Activated CD4-positive, alpha-beta T cell treated with anti-CD3 and anti-CD28 coated beads for 36 hours (primary cell): ENCODE data around the gene IL32. TPM values are rescaled to one million over a fixed set of nuclear protein-coding genes. Genes with fewer than 3 reads are reported as not detected.
"Not testable (repeated sequence)": the region's sequence is repeated elsewhere in the genome, so short reads cannot be mapped to it uniquely, and the experiment has no call there.

ENCODE experiments used
- ATAC-seq: fragments of 200-7000 bp; cut with Tn5 transposase; one replicate; pipeline ENCODE4 v1.10.0; 2021; ENCODE audit warnings: mild to moderate bottlenecking, moderate library complexity
- CTCF ChIA-PET: fragments of 350-600 bp; sonication (Branson Sonifier 250); formaldehyde crosslinking; loops from one replicate; lab custom pipeline; 2021; ENCODE audit warnings: antibody characterized with exemption; lab: Charles Lee
- POLR2A ChIA-PET: fragments of 350-600 bp; sonication (Branson Sonifier 250); formaldehyde crosslinking; loops from one replicate; lab custom pipeline; 2021; ENCODE audit warnings: antibody characterized with exemption, inconsistent platforms; lab: Charles Lee
- DNase-seq: peaks from one replicate; pipeline ENCODE4 v3.0.0-alpha.2; 2020
- H3K27ac Mint-ChIP-seq: one replicate; pipeline ENCODE4 v1.8.0; 2021; ENCODE audit warnings: mixed read lengths
- H3K27me3 Mint-ChIP-seq: one replicate; pipeline ENCODE4 v1.8.0; 2021; ENCODE audit warnings: mixed read lengths
- H3K36me3 Mint-ChIP-seq: one replicate; pipeline ENCODE4 v1.8.0; 2021; ENCODE audit warnings: low read depth, mixed read lengths
- H3K4me1 Mint-ChIP-seq: one replicate; pipeline ENCODE4 v1.8.0; 2021; ENCODE audit warnings: mixed read lengths
- H3K4me3 Mint-ChIP-seq: one replicate; pipeline ENCODE4 v1.8.0; 2021; ENCODE audit warnings: mild to moderate bottlenecking, moderate library complexity, mixed read lengths
- H3K9me3 Mint-ChIP-seq: one replicate; pipeline ENCODE4 v1.8.0; 2021; ENCODE audit warnings: low read depth, mixed read lengths
- intact Hi-C, 2 experiments: fragments of 100-400 bp; cut with DNase I in 1 of 2; cut with micrococcal nuclease in 1 of 2; formaldehyde crosslinking; loops; one replicate each; pipeline versions ENCODE4 v1.14.2 to v1.15.1; 2022 to 2024; cut with DNase I, micrococcal nuclease
- total RNA-seq, 2 experiments: library from RNA; stranded (reverse); gene quantifications; one replicate each; pipeline ENCODE4 v1.2.3, GENCODE V29; 2021

IL32 gene
- total RNA-seq, 2 experiments from 2014 or later = 1,864 to 2,360 TPM

DNA sequence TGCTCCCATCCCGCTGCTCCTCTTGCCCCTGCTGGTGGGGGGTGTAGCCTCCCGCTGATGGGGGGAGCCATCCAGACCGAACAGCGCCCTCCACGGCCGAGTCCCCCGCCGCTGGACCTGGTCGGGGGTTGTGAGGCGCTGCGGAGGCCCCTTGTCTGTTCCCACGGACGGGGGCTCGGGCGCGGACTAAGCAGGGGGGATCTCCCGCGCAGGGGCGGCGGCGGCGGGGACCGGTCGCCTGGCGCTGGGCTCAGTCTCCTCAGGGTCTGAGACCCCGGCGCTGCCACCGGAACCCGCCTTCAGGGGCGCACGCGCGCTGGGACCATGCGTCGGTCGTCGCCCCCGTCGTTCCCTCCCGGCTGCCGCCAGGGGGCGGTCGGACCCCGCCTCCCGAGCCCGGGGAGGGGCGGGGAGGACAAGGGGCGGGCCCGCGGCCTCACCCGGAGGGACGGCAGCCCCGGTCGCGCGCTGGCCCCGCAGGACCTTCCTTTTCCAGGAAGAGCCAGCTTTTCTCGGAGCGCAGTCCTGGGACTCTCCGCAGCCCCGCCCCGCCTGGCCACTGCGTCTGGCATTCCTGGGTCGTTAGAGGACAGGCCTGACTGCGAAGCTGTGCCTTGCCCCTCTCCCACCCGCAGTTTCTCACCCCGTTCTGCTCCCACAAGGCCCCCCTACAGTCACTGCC, 6.3 kb upstream of the IL32 start:
- DNase-seq (peak; percentile 93), ATAC-seq (peak; percentile 83)
- H3K4me1 Mint-ChIP-seq = peaks cover 63% of the 10 kb centered on the region
- intact Hi-C loops = loop anchor here (1.0 to 5.0 kb wide), 11 partner anchors 31 to 107 kb away; partner anchors contain the start of genes HCFC1R1 (in 1 of the 2), THOC6 (in 1 of the 2) and TNFRSF12A (in 1 of the 2)
- no peaks in the 10 kb centered on the region for H3K27me3 Mint-ChIP-seq
- CTCF ChIA-PET = interaction anchor here (0.7 to 4.0 kb wide), 21 partner anchors 11 to 130 kb away, joined by 3 to 83 read pairs (median 4); partner anchors contain the start of genes ZNF213 and ZSCAN10
- POLR2A ChIA-PET = interaction anchor here (0.9 to 1.1 kb wide), 2 partner anchors 31 to 70 kb away, joined by 3 read pairs; no protein-coding TSS in a partner anchor
- H3K4me3 Mint-ChIP-seq = peak overlapping the region; percentile 84
- peaks cover 13% of the 10 kb centered on the region for H3K36me3 Mint-ChIP-seq
- peak overlapping the region; percentile 93 for H3K27ac Mint-ChIP-seq
- no peaks in the 10 kb centered on the region for H3K9me3 Mint-ChIP-seq

DNA sequence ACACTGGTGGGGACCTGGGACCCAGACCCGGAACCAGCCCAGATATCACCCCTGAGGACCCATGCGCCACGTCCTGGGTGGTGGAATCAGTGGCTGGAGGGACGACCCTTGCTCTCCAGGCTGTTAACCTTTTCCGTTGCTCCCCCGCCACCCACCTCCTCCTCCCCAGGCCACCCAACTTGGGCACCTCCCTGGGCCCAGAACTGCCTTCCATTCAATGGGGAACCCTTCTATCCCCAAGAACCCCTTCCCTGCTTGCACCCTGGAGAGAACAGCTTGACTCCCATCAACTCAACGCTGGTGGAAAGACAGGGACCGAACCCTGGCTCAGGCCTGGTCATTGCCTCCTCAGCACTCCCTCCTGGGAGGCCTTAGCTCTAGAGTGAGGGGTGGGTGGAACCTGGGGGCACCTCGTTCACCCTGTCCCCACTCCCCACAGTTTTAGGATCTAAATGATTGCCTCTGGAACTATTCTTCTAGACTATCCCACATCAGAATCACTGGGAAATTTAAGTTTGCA, 5.7 kb upstream of the IL32 start:
- CTCF ChIA-PET = interaction anchor here (0.7 to 4.0 kb wide), 11 partner anchors 28 to 109 kb away, joined by 3 to 83 read pairs (median 4); partner anchors contain the start of gene ZSCAN10
- no peaks in the 10 kb centered on the region for H3K27me3 Mint-ChIP-seq

DNA sequence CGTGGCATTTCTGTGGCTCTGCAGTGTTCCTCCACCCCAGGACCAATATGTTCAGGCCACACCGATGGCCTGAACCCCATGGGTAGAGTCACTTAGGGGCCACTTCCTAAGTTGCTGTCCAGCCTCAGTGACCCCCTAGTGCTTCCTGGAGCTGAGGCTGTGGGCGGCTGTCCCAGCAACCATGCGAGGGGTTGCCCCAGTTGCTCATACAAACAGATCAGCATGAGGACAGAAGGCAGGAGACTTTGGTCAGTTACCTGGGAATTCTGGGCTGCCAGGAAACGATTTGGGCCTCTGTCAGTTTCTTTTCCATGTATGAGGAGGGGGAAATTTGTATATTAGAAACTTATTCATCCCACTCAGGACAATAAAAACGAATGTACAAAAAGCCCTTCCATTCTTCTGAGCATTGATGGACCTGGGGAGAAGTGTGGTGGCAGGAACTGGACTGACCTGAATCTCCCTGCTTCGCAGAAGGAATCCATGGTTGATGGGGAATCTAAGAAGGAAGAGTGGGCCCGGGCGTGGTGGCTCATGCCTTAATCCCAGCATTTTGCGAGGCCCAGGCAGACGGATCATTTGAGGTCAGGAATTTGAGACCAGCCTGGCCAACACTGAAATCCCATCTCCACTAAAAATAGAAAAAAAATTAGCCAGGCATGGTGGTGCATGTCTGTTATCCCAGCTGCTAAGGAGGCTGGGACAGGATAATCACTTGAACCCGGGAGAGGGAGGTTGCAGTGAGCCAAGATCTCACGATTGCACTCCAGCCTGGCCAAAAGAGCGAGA, 4.9 kb upstream of the IL32 start:
- POLR2A ChIA-PET = no interaction called here
- DNase-seq (no peak), ATAC-seq (no peak)
- intact Hi-C loops = no loop called here
- Mint-ChIP-seq H3K36me3 (peaks cover 9% of the 10 kb centered on the region), H3K4me1 (peaks cover 66% of the 10 kb centered on the region), H3K27ac (peak overlapping the region; percentile 93), H3K9me3 (no peaks in the 10 kb centered on the region), H3K4me3 (peak overlapping the region; percentile 78), H3K27me3 (no peaks in the 10 kb centered on the region)
- CTCF ChIA-PET = interaction anchor here (0.6 to 5.2 kb wide), 11 partner anchors 29 to 123 kb away, joined by 3 to 83 read pairs (median 4); partner anchors contain the start of gene ZSCAN10

More for the DNA sequence above, 5.7 kb upstream of the IL32 start:
- POLR2A ChIA-PET = interaction anchor here (1.1 kb wide), 1 partner anchor 70 kb away, joined by 3 read pairs; no protein-coding TSS in a partner anchor
- H3K4me3 Mint-ChIP-seq = peak overlapping the region; percentile 78
- intact Hi-C loops = loop anchor here (1.0 to 5.0 kb wide), 11 partner anchors 31 to 107 kb away; partner anchors contain the start of genes HCFC1R1 (in 1 of the 2), THOC6 (in 1 of the 2) and TNFRSF12A (in 1 of the 2)
- H3K9me3 Mint-ChIP-seq = no peaks in the 10 kb centered on the region
- DNase-seq = peak; percentile 61
- H3K36me3 Mint-ChIP-seq = peaks cover 11% of the 10 kb centered on the region
- H3K27ac Mint-ChIP-seq = peak overlapping the region; percentile 93
- no peak for ATAC-seq
- H3K4me1 Mint-ChIP-seq = peaks cover 66% of the 10 kb centered on the region

DNA sequence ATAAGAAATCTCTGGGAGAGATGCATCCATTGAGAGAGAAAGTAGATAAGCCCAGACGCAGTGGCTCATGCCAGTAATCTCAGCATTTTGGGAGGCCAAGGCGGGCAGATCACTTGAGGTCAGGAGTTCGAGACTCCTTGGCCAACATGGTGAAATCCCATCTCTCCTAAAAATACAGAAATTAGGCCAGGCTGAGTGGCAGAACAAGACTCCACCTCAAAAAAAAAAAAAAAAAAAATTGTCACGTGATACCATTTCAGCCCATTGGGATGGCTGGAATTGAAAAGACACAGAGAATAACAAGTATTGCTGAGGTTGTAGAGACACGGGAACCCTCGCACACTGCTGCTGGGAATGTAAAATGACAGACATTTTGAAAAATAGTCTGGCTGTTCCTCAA, 2.9 kb upstream of the IL32 start:
- Mint-ChIP-seq H3K36me3 (peaks cover 23% of the 10 kb centered on the region), H3K4me1 (peaks cover 55% of the 10 kb centered on the region), H3K9me3 (no peaks in the 10 kb centered on the region), H3K27me3 (no peaks in the 10 kb centered on the region), H3K4me3 (no peak overlapping the region), H3K27ac (peak overlapping the region; percentile 100)
- no peak for ATAC-seq
- ChIA-PET POLR2A (no interaction called here), CTCF (interaction anchor here (2.5 to 6.7 kb wide), 3 partner anchors 15 to 66 kb away, joined by 9 to 65 read pairs (median 18); no protein-coding TSS in a partner anchor)
- no peak for DNase-seq
- intact Hi-C loops = no loop called here

DNA sequence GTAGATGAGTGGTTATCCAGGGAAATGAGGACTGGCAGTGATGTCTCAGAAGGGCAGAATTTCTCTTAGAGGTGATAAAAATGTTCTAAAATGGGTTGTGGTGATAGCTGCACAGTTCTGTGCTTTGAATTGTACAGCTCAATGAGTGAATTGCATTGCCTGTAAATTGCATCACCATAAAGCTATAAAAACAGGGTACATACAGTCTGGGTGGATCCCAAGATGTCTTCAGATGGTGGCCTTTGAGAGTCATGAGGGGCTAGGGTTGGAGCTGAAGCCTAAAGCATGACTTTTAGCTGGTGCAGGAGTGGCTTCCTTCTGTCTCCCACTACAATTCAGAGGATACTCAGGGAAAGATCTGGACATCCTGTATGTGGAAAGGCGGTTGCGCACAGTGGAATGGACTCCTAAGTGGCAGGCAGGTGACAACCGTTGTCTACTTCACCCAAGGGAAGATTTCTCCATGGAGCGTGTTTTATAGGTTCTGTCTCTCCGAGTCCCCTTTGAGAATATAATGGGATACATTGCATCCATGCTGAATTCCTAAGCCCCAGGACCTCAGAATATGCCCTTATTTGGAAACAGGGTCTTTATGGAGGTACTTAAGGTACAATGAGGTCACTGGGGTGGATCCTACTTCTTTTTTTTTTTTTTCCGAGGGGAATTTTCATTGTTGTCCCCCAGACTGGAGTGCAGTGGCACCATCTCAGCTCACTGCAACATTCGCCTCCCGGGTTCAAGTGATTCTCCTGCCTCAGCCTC, 1.6 kb upstream of the IL32 start:
- CTCF ChIA-PET = interaction anchor here (0.5 to 6.7 kb wide), 13 partner anchors 11 to 193 kb away, joined by 3 to 65 read pairs (median 5); partner anchors contain the start of gene MEFV
- no peak for DNase-seq
- Mint-ChIP-seq H3K27ac (peak overlapping the region; percentile 100), H3K36me3 (peaks cover 34% of the 10 kb centered on the region), H3K27me3 (no peaks in the 10 kb centered on the region), H3K4me1 (peaks cover 61% of the 10 kb centered on the region), H3K4me3 (peak overlapping the region; percentile 45), H3K9me3 (no peaks in the 10 kb centered on the region)
- POLR2A ChIA-PET = interaction anchor here (0.6 to 4.7 kb wide), 3 partner anchors 12 to 41 kb away, joined by 3 to 48 read pairs (median 3); no protein-coding TSS in a partner anchor
- no peak for ATAC-seq
- intact Hi-C loops = no loop called here

DNA sequence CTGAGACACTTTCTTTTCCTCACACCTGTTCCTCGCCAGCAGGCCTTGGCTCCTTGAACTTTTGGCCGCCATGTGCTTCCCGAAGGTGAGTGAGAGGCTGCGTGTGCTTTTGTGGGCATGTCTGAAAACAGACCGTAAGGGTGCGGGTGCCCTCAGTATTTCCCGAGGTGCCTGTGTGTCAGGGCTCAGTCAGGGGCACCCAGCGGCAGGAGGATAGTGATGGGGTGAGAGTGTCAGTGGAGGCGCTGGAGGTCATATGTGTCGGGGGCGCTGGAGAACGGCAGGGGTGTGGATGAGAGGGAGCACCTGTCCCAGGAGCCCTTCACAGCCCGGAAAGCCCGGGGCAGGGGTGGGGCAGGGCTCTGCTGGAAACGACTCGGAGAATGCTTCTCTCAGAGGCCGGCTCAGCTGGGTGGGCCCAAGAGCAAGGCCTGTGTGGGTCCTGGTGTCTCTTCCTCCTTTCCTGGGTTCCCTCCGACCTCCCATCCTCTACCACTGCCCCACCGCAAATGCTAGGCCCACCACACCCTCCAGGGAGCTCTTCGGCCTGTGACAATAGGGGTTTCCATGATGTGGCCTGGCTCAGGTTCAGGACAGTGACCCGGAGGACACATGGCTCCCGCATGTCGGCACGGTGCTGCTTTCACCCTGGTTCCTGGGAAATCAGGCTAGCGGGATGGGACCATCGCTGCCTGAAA, 451 bp downstream of the IL32 start:
- no peaks in the 10 kb centered on the region for H3K27me3 Mint-ChIP-seq
- POLR2A ChIA-PET = interaction anchor here (0.5 to 4.7 kb wide), 9 partner anchors 10 to 1095 kb away, joined by 3 to 48 read pairs (median 4); partner anchors contain the start of gene ZNF213
- H3K27ac Mint-ChIP-seq = peak overlapping the region; percentile 100
- ATAC-seq = peak; percentile 4
- peak overlapping the region; percentile 100 for H3K4me3 Mint-ChIP-seq
- intact Hi-C loops = loop anchor here (1.0 to 5.0 kb wide), 3 partner anchors 11 to 436 kb away; partner anchors contain the start of gene CLUAP1 (in 1 of the 2)
- H3K9me3 Mint-ChIP-seq = no peaks in the 10 kb centered on the region
- H3K4me1 Mint-ChIP-seq = peaks cover 64% of the 10 kb centered on the region
- DNase-seq = no peak
- peaks cover 48% of the 10 kb centered on the region for H3K36me3 Mint-ChIP-seq
- CTCF ChIA-PET = interaction anchor here (0.8 to 6.7 kb wide), 9 partner anchors 10 to 85 kb away, joined by 3 to 65 read pairs (median 4); no protein-coding TSS in a partner anchor

DNA sequence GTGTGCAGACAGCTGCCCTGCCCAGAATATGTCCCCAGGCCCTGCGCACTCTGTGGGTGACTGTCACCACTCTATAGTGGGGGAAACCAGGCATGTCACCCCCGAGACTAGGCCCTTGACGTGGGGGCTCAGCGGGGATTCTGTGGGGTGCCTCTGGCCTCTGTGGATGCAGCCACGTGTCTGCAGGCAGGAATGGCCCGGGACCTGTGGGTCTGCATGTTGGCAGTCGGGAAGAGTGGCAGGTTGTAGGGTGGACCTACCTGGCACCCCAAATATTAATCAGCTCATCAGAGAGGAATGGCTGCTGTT, 954 bp downstream of the IL32 start:
- ATAC-seq = no peak
- H3K4me1 Mint-ChIP-seq = peaks cover 69% of the 10 kb centered on the region
- no peaks in the 10 kb centered on the region for H3K9me3 Mint-ChIP-seq
- DNase-seq = no peak
- CTCF ChIA-PET = interaction anchor here (0.9 to 6.7 kb wide), 3 partner anchors 34 to 62 kb away, joined by 3 to 65 read pairs (median 3); no protein-coding TSS in a partner anchor
- no peaks in the 10 kb centered on the region for H3K27me3 Mint-ChIP-seq
- intact Hi-C loops = loop anchor here in 1 of 2 experiments (5.0 kb wide), 1 partner anchor 436 kb away; the partner anchor contains the start of gene CLUAP1
- H3K4me3 Mint-ChIP-seq = peak overlapping the region; percentile 100
- H3K27ac Mint-ChIP-seq = peak overlapping the region; percentile 100
- POLR2A ChIA-PET = interaction anchor here (0.5 to 4.7 kb wide), 4 partner anchors 10 to 1096 kb away, joined by 3 to 48 read pairs (median 4); partner anchors contain the start of gene ZNF213
- H3K36me3 Mint-ChIP-seq = peaks cover 48% of the 10 kb centered on the region

DNA sequence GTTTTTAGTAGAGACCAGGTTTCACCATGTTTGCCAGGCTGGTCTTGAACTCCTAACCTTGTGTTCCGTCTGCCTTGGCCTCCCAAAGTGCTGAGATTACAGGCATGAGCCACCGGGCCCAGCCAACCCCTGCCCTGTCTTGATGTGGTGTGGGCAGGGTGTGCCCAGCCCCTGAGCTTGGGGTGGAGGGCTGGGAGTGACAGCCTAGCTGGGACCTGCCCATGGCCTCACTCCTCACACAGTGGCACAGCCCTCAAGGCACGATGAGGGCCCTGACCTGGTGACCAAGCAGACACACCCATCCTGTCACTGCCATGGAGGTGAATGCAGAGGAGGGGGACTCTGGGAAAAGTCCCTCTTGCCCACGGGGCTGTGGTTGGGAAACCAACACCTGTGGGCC, 3.0 kb downstream of the IL32 start:
- Mint-ChIP-seq H3K27me3 (no peaks in the 10 kb centered on the region), H3K36me3 (peaks cover 49% of the 10 kb centered on the region), H3K4me3 (peak overlapping the region; percentile 100), H3K4me1 (peaks cover 68% of the 10 kb centered on the region), H3K27ac (peak overlapping the region; percentile 98), H3K9me3 (no peaks in the 10 kb centered on the region)
- intact Hi-C loops = loop anchor here in 1 of 2 experiments (5.0 kb wide), 1 partner anchor 434 kb away; the partner anchor contains the start of gene CLUAP1
- DNase-seq (peak; percentile 42), ATAC-seq (no peak)
- CTCF ChIA-PET = interaction anchor here (6.7 kb wide), 1 partner anchor 60 kb away, joined by 65 read pairs; no protein-coding TSS in a partner anchor
- POLR2A ChIA-PET = no interaction called here

DNA sequence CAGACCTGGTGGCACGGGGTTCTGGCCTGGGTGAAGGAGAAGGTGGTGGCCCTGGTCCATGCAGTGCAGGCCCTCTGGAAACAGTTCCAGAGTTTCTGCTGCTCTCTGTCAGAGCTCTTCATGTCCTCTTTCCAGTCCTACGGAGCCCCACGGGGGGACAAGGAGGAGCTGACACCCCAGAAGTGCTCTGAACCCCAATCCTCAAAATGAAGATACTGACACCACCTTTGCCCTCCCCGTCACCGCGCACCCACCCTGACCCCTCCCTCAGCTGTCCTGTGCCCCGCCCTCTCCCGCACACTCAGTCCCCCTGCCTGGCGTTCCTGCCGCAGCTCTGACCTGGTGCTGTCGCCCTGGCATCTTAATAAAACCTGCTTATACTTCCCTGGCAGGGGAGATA, 3.7 kb downstream of the IL32 start:
- H3K36me3 Mint-ChIP-seq = peaks cover 49% of the 10 kb centered on the region

More for the DNA sequence above, 3.7 kb downstream of the IL32 start:
- ATAC-seq, H3K27me3 Mint-ChIP-seq, H3K9me3 Mint-ChIP-seq, DNase-seq: not testable (repeated sequence)
- CTCF ChIA-PET = interaction anchor here (0.9 kb wide), 1 partner anchor 60 kb away, joined by 3 read pairs; no protein-coding TSS in a partner anchor
- intact Hi-C loops = loop anchor here in 1 of 2 experiments (5.0 kb wide), 1 partner anchor 433 kb away; the partner anchor contains the start of gene CLUAP1
- POLR2A ChIA-PET = interaction anchor here (0.7 kb wide), 1 partner anchor 60 kb away, joined by 4 read pairs; no protein-coding TSS in a partner anchor
- H3K27ac Mint-ChIP-seq = peak overlapping the region; percentile 97
- peaks cover 69% of the 10 kb centered on the region for H3K4me1 Mint-ChIP-seq
- H3K4me3 Mint-ChIP-seq = peak overlapping the region; percentile 64
